ENCODE measurements around the gene OOEP. TPM values are rescaled to one million over a fixed set of nuclear protein-coding genes. Genes with fewer than 3 reads are reported as not detected.

The OOEP gene
- total and polyA plus RNA-seq, 10 donors: 0.17 to 0.70 (median 0.23) TPM; not detected in 6

- H3K4me3 ChIP-seq: no peak overlapping the region
- no peak overlapping the region for H3K27ac ChIP-seq
- H3K4me1 ChIP-seq: no peaks in the 10 kb centered on the region
- intact Hi-C loops (cut with DNase I; ENCODE audit: low total_unique reads): no loop called here
- H3K36me3 ChIP-seq: no peaks in the 10 kb centered on the region
- 78 to 86% (median 81%) methylated on average over 2 of the region's 2 CpGs for WGBS, 5 donors
- no peaks in the 10 kb centered on the region for H3K9me3 ChIP-seq
- H3K27me3 ChIP-seq (replicated peaks in 1 of 7): no peaks in the 10 kb centered on the region
- no peak for TF ChIP-seq POLR2A (IDR thresholded peaks at IDR 0.05)
- TF ChIP-seq CTCF (IDR thresholded peaks at IDR 0.05 in 8 of 11, conservative IDR thresholded peaks at IDR 0.05 in 3 of 11): no peak
- no peak for TF ChIP-seq POLR2AphosphoS5 (IDR thresholded peaks at IDR 0.05)
- DNase-seq: no peak
Measured at GRCh38 chr6:73340048-73340447, 29.6 kb downstream of the OOEP start.

- WGBS, 5 donors: 72 to 100% (median 82%) methylated on average over 1 to 3 of the region's 3 CpGs
- DNase-seq: no peak
- TF ChIP-seq POLR2AphosphoS5 (IDR thresholded peaks at IDR 0.05) (no peak), CTCF (IDR thresholded peaks at IDR 0.05 in 8 of 11, conservative IDR thresholded peaks at IDR 0.05 in 3 of 11) (no peak), POLR2A (IDR thresholded peaks at IDR 0.05) (no peak)
Measured at GRCh38 chr6:73339340-73339739, 30.4 kb downstream of the OOEP start.

GRCh38 chr6:73329201-73329600, 40.5 kb downstream of the OOEP start:
- WGBS, 5 donors: 61 to 81% (median 64%) methylated on average over 3 of the region's 3 CpGs
- Histone ChIP-seq H3K9me3 (no peaks in the 10 kb centered on the region), H3K4me1 (no peaks in the 10 kb centered on the region), H3K36me3 (no peaks in the 10 kb centered on the region), H3K27ac (no peak overlapping the region), H3K4me3 (no peak overlapping the region), H3K27me3 (replicated peaks in 1 of 7) (peaks cover 0 to 35% (median 0%) of the 10 kb centered on the region in 7 donors)
- TF ChIP-seq CTCF (IDR thresholded peaks at IDR 0.05 in 8 of 11, conservative IDR thresholded peaks at IDR 0.05 in 3 of 11) (no peak), POLR2A (IDR thresholded peaks at IDR 0.05) (no peak), POLR2AphosphoS5 (IDR thresholded peaks at IDR 0.05) (no peak)
- DNase-seq: no peak
- intact Hi-C loops (cut with DNase I; ENCODE audit: low total_unique reads): no loop called here

More at GRCh38 chr6:73339340-73339739, 30.4 kb downstream of the OOEP start:
- no peaks in the 10 kb centered on the region for H3K9me3 ChIP-seq
- H3K4me1 ChIP-seq: no peaks in the 10 kb centered on the region
- no peaks in the 10 kb centered on the region for H3K27me3 ChIP-seq (replicated peaks in 1 of 7)
- H3K36me3 ChIP-seq: no peaks in the 10 kb centered on the region
- no peak overlapping the region for H3K4me3 ChIP-seq
- intact Hi-C loops (cut with DNase I; ENCODE audit: low total_unique reads): no loop called here
- no peak overlapping the region for H3K27ac ChIP-seq

DNA sequence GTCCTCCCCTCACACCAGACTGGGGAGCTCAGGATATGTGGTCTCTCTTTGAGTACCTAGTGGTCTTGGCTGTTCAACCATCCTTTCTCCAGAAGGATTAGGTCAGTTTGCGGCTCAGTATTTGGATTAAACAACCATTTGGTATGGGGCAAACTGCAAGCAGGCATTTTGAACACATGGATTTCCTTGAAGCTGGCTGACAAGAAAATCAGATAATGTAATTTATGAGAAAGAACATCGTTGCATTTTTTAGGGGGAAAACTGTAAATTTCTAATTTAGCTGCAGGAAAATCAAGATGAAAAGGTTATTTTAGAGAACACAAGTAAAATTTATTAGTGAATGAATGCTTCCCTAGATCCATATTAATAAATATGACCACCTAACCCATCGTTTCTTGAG, 40.9 kb downstream of the OOEP start:
- Histone ChIP-seq H3K4me3 (no peak overlapping the region), H3K4me1 (no peaks in the 10 kb centered on the region), H3K36me3 (no peaks in the 10 kb centered on the region), H3K27me3 (replicated peaks in 1 of 7) (peaks cover 0 to 35% (median 0%) of the 10 kb centered on the region in 7 donors), H3K9me3 (no peaks in the 10 kb centered on the region), H3K27ac (no peak overlapping the region)
- no peak for DNase-seq
- intact Hi-C loops (cut with DNase I; ENCODE audit: low total_unique reads): no loop called here
- 48 to 71% (median 58%) methylated on average over 3 of the region's 3 CpGs for WGBS, 5 donors
- TF ChIP-seq CTCF (IDR thresholded peaks at IDR 0.05 in 8 of 11, conservative IDR thresholded peaks at IDR 0.05 in 3 of 11) (no peak), POLR2AphosphoS5 (IDR thresholded peaks at IDR 0.05) (no peak), POLR2A (IDR thresholded peaks at IDR 0.05) (no peak)
